GM12801 (cell line): ENCODE measurements around the gene MORN1.

Experiments
- TF ChIP-seq, protein P1 (sequence below): IDR thresholded peaks from one replicate; pipeline ENCODE4 v1.5.1; 2011; ENCODE audit warnings: control low read depth; ENCODE audit not compliant: insufficient read length; ENCODE audit errors: extremely low read depth

Gene MORN1

GRCh38 chr1:2402420-2402819, 11.1 kb upstream of the MORN1 start:
- TF ChIP-seq, protein P1, sequence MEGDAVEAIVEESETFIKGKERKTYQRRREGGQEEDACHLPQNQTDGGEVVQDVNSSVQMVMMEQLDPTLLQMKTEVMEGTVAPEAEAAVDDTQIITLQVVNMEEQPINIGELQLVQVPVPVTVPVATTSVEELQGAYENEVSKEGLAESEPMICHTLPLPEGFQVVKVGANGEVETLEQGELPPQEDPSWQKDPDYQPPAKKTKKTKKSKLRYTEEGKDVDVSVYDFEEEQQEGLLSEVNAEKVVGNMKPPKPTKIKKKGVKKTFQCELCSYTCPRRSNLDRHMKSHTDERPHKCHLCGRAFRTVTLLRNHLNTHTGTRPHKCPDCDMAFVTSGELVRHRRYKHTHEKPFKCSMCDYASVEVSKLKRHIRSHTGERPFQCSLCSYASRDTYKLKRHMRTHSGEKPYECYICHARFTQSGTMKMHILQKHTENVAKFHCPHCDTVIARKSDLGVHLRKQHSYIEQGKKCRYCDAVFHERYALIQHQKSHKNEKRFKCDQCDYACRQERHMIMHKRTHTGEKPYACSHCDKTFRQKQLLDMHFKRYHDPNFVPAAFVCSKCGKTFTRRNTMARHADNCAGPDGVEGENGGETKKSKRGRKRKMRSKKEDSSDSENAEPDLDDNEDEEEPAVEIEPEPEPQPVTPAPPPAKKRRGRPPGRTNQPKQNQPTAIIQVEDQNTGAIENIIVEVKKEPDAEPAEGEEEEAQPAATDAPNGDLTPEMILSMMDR = no peak

DNA sequence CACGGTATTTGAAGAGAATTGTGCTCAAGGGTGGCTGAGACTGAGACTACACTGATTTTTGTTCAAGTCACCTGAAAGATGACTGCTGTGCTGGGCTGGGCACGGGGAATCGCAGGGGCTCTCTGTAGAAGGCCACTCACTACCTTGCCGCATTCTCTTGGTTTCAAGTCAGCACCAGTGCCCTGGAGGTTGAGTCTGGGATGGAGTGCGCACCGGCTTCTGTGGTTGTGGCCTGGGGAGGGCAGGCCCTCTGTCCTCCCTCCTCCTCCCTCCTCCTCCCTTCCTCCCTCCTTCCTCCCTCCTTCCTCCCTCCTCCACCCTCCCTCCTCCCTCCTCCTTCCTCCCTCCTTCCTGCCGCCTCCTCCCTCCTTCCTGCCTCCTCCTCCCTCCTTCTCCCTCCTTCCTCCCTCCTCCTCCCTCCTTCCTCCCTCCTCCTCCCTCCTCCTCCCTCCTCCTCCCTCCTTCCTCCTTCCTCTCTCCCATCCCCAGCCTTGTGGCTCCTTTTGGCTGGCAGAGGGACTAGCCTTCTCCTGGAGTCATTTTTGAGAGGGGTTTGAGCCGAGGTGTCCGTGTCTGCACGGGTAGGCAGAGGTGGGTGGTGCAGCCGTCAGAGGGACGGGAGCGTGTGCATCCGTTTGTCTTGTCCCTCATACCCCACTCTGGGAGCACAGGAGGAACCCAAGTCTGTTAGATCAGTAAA, 9.7 kb upstream of the MORN1 start:
- TF ChIP-seq, protein P1 = no peak

GRCh38 chr1:2400576-2400909, 9.2 kb upstream of the MORN1 start:
- TF ChIP-seq, protein P1 = no peak

DNA sequence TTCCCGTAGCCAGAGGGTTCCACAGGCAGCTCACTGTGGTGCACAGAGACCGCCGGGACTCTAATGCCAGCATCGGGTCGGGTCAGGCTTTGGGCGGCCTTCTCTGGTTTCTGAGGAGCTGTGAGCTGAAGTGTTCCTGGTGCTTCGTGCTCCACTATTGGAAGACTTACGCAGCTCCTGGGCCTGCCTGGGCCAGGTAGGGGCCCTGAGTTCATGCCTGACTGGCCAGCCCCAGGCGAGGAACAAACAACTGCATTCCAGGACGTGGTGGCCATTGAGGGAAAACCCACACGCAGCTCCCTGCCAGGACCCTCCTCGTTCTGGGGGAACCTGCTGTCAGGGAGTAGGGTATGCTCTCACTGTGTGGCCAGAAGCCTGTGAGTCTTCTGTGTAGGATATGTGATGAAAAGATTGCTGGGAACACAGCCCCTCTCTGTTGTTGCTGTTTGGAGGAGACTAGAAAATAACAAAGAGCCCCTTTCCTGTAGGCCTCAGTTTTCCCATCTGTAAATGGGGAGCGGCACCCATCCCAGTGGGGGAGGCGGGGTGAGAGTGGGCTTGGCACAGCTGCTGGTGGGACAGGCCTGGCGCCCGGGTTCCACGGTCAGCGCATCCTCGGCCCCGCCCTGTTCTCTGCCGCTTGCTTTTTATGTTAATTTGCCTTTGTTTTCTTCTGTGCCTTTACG, 8.7 kb upstream of the MORN1 start:
- TF ChIP-seq, protein P1 = no peak

DNA sequence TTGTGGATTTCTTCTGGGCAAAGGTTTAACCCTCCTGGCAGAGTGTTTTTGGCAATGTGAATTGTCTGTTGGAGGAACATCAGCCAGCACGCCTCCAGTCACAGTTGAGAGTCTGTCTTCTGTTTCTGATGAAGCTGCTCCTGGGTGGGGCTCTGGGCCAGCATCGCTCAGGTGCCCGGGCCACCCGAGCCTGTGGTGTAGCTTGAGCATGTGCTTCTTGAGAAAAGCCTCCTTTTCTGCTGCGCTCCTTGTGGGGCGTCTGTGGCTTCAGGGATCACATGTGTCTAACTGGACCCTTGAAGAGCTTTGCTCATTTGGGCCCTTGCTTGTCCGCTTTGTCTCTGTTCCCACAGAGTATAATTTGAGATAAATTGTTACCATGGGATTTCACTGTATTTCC, 7.5 kb upstream of the MORN1 start:
- TF ChIP-seq, protein P1 = no peak

DNA sequence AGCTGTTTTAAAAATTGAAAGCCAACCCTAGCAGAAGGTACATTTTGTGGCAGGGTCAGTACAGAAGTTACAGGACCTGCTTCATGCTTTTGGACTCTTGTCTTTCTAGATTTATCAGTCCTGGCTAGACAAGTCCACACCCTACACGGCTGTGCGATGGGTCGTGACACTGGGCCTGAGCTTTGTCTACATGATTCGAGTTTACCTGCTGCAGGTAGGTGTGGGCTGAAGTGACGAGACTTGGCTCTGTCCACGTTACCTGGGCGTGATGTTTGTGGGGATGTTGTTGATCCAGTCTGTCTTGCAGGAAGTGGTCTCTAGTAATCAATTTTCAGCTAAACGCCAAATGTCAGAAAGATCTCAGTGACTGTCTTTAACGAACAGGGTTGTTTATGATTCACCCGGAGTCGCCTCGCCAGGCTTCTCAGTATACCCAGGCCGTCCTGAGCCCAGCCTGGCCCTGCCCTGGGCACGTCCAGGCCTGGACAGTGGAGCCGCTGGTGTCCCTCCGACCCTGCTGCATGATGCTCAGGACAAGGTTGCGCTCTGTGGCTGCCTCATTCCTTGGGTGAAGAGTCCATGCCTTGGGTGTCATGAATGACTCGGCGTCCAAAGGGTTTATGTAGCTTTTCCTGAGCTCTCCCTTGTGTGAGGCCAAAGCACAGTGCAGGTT, 5.8 kb upstream of the MORN1 start:
- TF ChIP-seq, protein P1 = no peak

- TF ChIP-seq, protein P1 = no peak
Measured at GRCh38 chr1:2396476-2396875, 5.1 kb upstream of the MORN1 start.
